GM03348 (cell line): ENCODE measurements around the gene RPL35.

Source experiments
- DNase-seq: peaks from one replicate; pipeline ENCODE4 v3.0.0; 2012; ENCODE audit warnings: low spot score

The RPL35 gene

DNA sequence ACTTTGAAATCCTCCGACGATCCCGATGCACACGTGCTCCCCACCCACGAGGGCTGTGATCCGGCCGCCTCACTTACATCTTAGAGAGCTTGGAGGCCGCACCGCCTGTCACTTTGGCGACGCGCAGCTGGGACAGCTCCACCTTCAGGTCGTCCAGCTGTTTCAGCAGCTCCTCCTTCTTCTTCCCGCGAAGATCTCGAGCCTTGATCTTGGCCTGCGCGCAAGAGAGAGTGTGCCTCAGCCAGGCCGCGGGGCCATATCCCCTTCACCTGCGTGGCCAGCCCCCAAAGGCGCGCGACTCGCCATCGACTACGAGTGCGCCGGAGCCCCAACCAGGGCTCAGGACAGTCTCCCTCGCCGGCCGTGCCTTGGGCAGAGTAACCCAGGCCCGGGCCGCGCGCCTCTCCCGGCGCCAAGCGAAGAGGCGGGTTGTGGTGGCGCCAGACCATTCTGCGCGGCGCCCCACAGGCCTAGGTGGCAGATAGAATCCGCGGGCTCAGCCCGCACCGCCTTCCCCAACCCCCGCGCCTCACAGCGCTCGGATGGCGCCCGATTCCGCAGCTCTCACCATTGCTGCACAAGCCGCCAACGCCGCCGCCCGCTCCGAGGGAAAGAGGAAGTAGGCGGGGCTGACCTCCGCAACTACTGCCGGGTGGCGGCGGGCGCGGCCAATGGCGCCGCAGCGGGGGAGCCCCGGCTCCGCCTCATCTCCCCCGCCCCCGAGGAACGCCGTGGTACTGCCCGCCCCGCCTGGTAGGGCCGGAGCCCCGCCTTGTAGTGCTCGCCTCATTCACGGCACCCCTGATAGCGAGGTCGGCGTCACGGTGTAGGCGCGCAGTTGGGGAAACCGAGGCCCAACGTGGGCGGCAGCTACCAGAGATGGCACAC is at the start of gene RPL35, which contains the start of gene ARPC5L:
RPL35 (minus strand) TSS at position 616 of the 888 bp plus-strand sequence; CDS start at position 571, 45 bp downstream.
ARPC5L (plus strand) TSS at position 789 of the 888 bp plus-strand sequence. CDS start 7,161 bp downstream, outside the sequence.
- DNase-seq, result peak; percentile 99

GRCh38 chr9:124908098-124908497 is 46.3 kb upstream of the RPL35 start:
- no peak for DNase-seq

- no peak for DNase-seq
Observed at GRCh38 chr9:124906966-124907365, 45.2 kb upstream of the RPL35 start.

DNA sequence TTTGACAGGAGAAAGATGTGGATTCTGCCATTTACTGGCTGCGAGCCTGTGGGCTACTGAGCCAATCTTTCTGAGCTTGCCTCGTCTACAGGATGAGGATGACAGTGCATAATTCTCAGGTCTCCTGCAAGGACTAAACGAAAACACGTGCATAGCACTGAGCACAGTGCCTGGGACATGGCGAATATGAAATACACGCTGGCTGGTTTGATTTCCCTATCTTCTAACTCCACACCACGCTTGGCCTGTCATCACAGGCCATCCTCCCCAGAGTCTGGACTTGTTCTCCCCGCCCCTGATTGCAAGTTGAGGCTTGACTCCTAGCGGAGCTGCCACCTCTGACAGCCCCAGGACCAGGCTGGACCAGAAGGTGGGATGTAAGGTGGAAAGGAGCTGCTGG is 38.1 kb upstream of the RPL35 start:
- DNase-seq, result no peak

DNA sequence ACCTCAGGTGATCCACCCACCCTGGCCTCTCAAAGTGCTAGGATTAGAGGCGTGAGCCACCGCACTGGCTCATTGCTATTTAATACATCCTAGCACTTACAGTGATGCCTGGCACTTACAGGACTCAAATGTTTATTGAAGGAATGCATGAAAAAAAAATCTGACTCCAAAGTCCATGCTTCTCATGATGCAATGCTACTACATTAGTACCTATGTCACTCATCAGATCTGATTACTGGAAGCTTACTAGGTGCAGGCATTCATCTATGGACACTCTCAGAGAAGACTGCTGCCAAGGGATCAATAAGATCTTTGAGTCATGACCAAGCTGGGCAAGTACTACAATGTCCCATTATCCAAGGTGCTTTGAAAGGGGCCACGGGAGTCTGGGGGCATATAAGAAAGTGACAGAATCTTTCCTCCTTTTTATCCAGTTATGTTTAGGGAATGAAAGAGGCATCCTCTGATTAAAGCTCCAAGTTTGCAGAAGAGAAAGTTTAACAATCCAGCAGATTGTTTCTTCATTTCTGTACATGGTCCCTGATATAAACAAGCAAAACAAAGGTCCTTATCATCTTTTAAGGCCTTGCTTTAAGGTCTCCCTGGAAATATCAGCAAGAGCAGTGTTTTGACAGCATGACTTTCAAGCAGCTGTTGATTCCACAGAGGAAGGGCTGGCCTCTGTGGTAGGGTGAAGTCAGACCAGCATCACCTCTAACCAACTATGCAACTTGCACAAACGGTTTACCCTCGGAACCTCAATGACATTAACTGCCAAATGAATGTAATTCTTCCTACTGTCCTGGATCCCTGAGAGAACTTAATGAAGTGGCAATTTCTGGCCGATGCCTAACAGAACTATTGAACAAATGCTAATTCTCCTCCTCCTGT is 36.1 kb upstream of the RPL35 start:
- DNase-seq, result no peak

GRCh38 chr9:124894741-124895170 is 33.0 kb upstream of the RPL35 start:
- peak; percentile 46 for DNase-seq

- DNase-seq, result no peak
Observed at GRCh38 chr9:124894035-124894740, 32.4 kb upstream of the RPL35 start.

GRCh38 chr9:124890179-124890578 is 28.4 kb upstream of the RPL35 start:
- no peak for DNase-seq

DNA sequence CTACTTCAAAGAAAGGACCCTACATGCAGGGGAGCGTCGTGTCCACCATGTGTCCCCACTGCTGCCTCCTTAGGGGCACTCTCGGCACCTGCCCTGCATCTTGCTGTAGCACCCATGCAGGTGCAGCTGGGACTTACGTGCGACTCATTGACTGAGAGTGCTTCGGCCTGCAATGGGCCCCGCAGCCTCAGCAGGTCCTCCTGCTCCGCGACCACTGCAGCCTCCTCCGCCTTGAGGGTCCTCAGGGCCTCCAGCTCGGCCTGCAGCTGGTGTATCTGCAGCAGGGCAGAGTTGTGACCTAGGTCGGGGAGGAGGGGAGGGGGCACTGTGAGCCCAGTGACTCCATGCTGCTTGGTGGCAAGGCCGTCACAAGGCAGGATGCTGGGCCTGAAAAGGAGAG is 27.2 kb upstream of the RPL35 start:
- no peak for DNase-seq

DNA sequence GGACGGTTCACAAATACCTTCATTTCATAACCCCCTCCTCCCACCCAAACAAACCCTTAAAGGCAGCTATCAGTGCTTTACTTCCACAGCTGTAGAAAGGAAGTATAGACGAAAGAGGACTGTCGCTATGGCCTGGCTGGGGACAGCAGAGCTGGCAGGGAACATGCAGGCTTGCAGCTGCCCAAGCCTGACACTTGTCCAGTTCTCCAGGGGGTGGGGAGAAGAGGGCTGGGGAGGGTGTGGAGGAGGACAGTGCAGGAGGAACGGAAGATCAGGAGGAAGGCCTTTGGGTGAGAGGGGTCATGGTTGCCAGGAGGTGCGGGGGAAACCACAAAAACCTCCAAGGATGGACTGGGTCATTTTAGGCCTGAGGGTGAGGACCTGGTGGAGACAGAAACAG is 26.1 kb upstream of the RPL35 start:
- DNase-seq, result no peak

DNA sequence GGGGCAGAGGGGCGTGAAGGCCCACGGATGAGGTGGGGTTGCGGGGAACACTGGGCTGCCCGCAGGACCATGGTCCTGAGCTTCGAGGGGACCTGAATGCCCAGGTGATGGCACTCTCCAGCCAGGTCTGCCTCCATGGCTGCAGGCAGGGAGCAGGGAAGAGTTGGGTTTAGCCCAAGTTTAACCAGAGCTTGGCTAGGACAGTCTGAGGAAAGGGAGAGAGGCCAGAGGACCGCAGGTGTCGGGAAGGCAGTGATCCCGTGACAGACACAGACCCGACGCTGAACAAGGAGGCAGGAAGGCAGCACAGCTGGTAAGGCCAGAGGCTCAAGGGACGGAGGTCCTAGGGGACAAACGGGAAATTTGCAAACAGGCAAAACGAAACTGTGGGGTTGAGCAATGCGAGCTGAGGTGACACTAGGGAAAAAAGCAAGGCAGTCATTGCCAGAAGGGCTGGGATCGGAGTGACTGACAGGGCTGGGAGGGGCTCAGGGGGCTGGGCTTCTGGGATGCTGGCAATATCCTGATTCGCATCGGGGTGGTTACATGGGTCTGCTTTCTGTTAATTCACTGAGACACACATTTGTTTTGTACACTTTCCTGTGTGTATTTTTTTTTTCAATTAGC is 25.2 kb upstream of the RPL35 start:
- DNase-seq, result no peak

- no peak for DNase-seq
Observed at GRCh38 chr9:124886461-124886860, 24.7 kb upstream of the RPL35 start.

- DNase-seq, result no peak
Observed at GRCh38 chr9:124885551-124885950, 23.8 kb upstream of the RPL35 start.

- DNase-seq, result no peak
Observed at GRCh38 chr9:124884376-124884775, 22.6 kb upstream of the RPL35 start.

- DNase-seq, result no peak
Observed at GRCh38 chr9:124882231-124882630, 20.5 kb upstream of the RPL35 start.

DNA sequence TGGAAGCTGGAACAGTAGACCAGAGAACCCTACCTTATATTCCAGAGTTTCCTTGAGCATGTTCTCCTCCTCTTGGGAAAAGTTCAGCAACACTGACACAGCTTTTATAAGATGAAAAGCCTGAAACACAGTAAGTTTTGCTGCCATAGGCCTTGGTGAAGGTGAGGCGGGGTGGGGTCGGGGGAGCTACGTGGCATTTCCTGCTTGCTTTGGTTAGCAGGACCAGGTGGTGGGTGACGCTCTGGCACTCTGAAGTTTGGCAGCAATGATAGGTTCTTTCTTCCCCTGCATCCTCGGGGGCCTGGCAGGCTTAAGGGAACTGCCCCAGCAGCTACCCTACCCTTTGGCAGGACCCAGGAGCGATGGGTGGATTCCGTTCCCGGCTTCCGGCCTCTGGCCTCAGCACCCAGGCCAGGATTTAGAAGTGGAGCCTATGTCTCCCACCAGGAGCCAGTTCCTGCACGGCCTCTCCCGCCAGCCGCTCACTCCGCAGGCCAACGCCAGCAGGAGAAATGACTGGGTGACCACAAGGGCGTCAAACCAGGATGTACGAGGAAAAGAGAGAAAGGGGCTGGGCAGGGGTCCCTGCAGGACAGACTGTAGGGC is 19.5 kb upstream of the RPL35 start:
- DNase-seq, result no peak

DNA sequence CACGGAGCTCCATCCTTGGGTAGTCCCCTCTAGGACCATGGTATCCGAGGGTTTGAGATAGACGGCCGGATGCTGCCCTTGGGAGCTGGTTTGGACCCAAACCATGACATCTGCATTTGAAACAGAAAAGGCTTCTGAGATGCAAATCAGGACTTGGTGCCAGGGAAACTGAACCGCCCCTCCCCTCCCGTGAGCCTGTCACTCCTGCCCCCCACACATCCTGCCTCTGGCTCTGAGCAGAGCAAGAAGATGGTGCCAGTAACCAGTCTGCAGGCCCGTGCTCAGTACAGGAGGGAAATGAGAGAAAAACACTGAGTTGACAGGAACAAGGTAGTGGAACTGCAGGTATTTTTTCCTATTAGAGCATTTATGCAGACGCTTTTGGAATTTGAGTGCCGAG is 18.7 kb upstream of the RPL35 start:
- DNase-seq, result no peak

DNA sequence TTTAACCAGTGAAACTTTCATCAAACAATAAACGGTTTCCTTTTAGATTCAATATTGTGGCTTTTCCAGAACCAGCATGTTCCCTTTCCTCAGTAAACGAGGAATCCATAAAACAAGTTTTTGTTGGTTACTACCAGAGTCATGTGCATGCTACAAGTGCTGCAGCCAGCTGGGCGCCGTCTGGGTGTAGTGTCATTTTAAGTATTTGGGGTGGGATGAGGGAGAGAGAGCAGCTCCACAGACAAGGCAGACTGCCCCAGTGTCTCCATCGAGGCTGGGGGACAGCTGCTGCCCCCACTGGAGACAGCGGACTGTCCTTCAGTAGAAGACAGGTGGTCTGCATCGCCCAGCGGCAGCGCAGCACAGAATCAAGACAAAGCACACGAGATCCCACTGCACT is 17.5 kb upstream of the RPL35 start:
- no peak for DNase-seq

DNA sequence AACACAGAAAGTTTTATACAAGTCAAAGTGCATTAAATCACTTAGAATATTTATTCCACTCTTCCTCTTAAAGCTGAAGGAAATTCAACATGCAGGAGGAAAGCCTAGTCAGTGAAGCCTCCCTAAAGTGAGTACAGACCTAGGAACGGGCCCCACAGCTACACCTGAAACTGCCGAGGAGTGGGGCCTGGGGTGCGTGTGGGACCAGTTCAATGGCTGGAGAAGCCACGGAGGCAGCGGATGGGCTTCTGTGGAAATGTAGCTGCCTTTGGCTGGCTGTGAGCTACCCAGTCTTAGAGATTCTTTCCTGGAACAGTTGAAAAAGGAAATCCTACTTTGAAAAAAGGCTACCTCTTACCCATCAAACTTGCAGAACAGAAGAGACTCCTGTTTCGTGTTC is 16.8 kb upstream of the RPL35 start:
- no peak for DNase-seq

GRCh38 chr9:124878021-124878420 is 16.3 kb upstream of the RPL35 start:
- no peak for DNase-seq
